Measurements from ENCODE around the gene LARP4. TPM values are rescaled to one million over a fixed set of nuclear protein-coding genes. Genes with fewer than 3 reads are reported as not detected.
"Not testable (repeated sequence)": the region's sequence is repeated elsewhere in the genome, so short reads cannot be mapped to it uniquely, and the experiment has no call there.

The LARP4 gene
- total RNA-seq, 2 donors from 2014 or later, result 22.3 to 33.8 TPM

GRCh38 chr12:50508970-50509663, 108.4 kb downstream of the LARP4 start:
- DNase-seq (no peak), ATAC-seq (no peak)
- Mint-ChIP-seq H3K27ac (peak overlapping the region; percentile 92), H3K36me3 (ENCODE audit: low read depth) (no peaks in the 10 kb centered on the region), H3K27me3 (no peaks in the 10 kb centered on the region), H3K4me3 (peak overlapping the region; percentile 59), H3K4me1 (peaks cover 49% of the 10 kb centered on the region)
- H3K9me3 ChIP-seq (ENCODE audit: control insufficient read depth, low read length, poor library complexity, severe bottlenecking), result no peaks in the 10 kb centered on the region

- peak; percentile 65 for ATAC-seq
- Mint-ChIP-seq H3K27ac (peak overlapping the region; percentile 91), H3K36me3 (ENCODE audit: low read depth) (no peaks in the 10 kb centered on the region), H3K4me3 (peak overlapping the region; percentile 83), H3K4me1 (peaks cover 34% of the 10 kb centered on the region), H3K27me3 (no peaks in the 10 kb centered on the region)
- no peaks in the 10 kb centered on the region for H3K9me3 ChIP-seq (ENCODE audit: control insufficient read depth, low read length, poor library complexity, severe bottlenecking)
- DNase-seq, result no peak
These were observed 114.0 kb downstream of the LARP4 start for GRCh38 chr12:50514526-50515276.

GRCh38 chr12:50515587-50515986, 114.9 kb downstream of the LARP4 start:
- Mint-ChIP-seq H3K36me3 (ENCODE audit: low read depth) (no peaks in the 10 kb centered on the region), H3K4me3 (peak overlapping the region; percentile 83), H3K27ac (peak overlapping the region; percentile 91), H3K4me1 (peaks cover 37% of the 10 kb centered on the region), H3K27me3 (no peaks in the 10 kb centered on the region)
- DNase-seq, result no peak
- no peak for ATAC-seq
- H3K9me3 ChIP-seq (ENCODE audit: control insufficient read depth, low read length, poor library complexity, severe bottlenecking), result no peaks in the 10 kb centered on the region

- no peak overlapping the region for H3K4me3 Mint-ChIP-seq
- H3K27me3 Mint-ChIP-seq, result no peaks in the 10 kb centered on the region
- no peaks in the 10 kb centered on the region for H3K9me3 ChIP-seq (ENCODE audit: control insufficient read depth, low read length, poor library complexity, severe bottlenecking)
- H3K36me3 Mint-ChIP-seq (ENCODE audit: low read depth), result no peaks in the 10 kb centered on the region
- DNase-seq, result no peak
- H3K4me1 Mint-ChIP-seq, result peaks cover 40% of the 10 kb centered on the region
- ATAC-seq, result peak; percentile 74
- no peak overlapping the region for H3K27ac Mint-ChIP-seq
These were observed 116.8 kb downstream of the LARP4 start for GRCh38 chr12:50517421-50518048.

- no peaks in the 10 kb centered on the region for H3K36me3 Mint-ChIP-seq (ENCODE audit: low read depth)
- peaks cover 42% of the 10 kb centered on the region for H3K4me1 Mint-ChIP-seq
- ATAC-seq (no peak), DNase-seq (no peak)
- no peaks in the 10 kb centered on the region for H3K9me3 ChIP-seq (ENCODE audit: control insufficient read depth, low read length, poor library complexity, severe bottlenecking)
- no peaks in the 10 kb centered on the region for H3K27me3 Mint-ChIP-seq
- no peak overlapping the region for H3K27ac Mint-ChIP-seq
- H3K4me3 Mint-ChIP-seq, result no peak overlapping the region
These were observed 117.4 kb downstream of the LARP4 start for GRCh38 chr12:50518090-50518489.

- no peaks in the 10 kb centered on the region for H3K36me3 Mint-ChIP-seq (ENCODE audit: low read depth)
- H3K27me3 Mint-ChIP-seq, result no peaks in the 10 kb centered on the region
- H3K4me1 Mint-ChIP-seq, result peaks cover 37% of the 10 kb centered on the region
- no peak for DNase-seq
- no peaks in the 10 kb centered on the region for H3K9me3 ChIP-seq (ENCODE audit: control insufficient read depth, low read length, poor library complexity, severe bottlenecking)
- H3K27ac Mint-ChIP-seq, result no peak overlapping the region
- no peak overlapping the region for H3K4me3 Mint-ChIP-seq
- no peak for ATAC-seq
These were observed 118.7 kb downstream of the LARP4 start for GRCh38 chr12:50519353-50519752.

- ATAC-seq (no peak), DNase-seq (no peak)
- H3K27ac Mint-ChIP-seq, result no peak overlapping the region
These were observed 119.9 kb downstream of the LARP4 start for GRCh38 chr12:50520416-50521207.

GRCh38 chr12:50521781-50522180, 121.1 kb downstream of the LARP4 start:
- H3K27ac Mint-ChIP-seq; DNase-seq; H3K36me3 Mint-ChIP-seq (ENCODE audit: low read depth); H3K9me3 ChIP-seq (ENCODE audit: control insufficient read depth, low read length, poor library complexity, severe bottlenecking); ATAC-seq; H3K4me3 Mint-ChIP-seq; H3K27me3 Mint-ChIP-seq: not testable (repeated sequence)
- peaks cover 28% of the 10 kb centered on the region for H3K4me1 Mint-ChIP-seq

More at GRCh38 chr12:50520416-50521207, 119.9 kb downstream of the LARP4 start:
- H3K9me3 ChIP-seq (ENCODE audit: control insufficient read depth, low read length, poor library complexity, severe bottlenecking), result no peaks in the 10 kb centered on the region
- Mint-ChIP-seq H3K4me3 (no peak overlapping the region), H3K27me3 (no peaks in the 10 kb centered on the region), H3K4me1 (peaks cover 29% of the 10 kb centered on the region), H3K36me3 (ENCODE audit: low read depth) (no peaks in the 10 kb centered on the region)

- H3K27me3 Mint-ChIP-seq, result no peaks in the 10 kb centered on the region
- DNase-seq (no peak), ATAC-seq (no peak)
- H3K9me3 ChIP-seq (ENCODE audit: control insufficient read depth, low read length, poor library complexity, severe bottlenecking), result no peaks in the 10 kb centered on the region
- H3K4me1 Mint-ChIP-seq, result peaks cover 33% of the 10 kb centered on the region
- no peak overlapping the region for H3K4me3 Mint-ChIP-seq
- H3K27ac Mint-ChIP-seq, result no peak overlapping the region
- H3K36me3 Mint-ChIP-seq (ENCODE audit: low read depth), result peaks cover 3% of the 10 kb centered on the region
These were observed 123.1 kb downstream of the LARP4 start for GRCh38 chr12:50523772-50524171.

- Mint-ChIP-seq H3K4me3 (no peak overlapping the region), H3K36me3 (ENCODE audit: low read depth) (peaks cover 3% of the 10 kb centered on the region)
These were observed 123.9 kb downstream of the LARP4 start for GRCh38 chr12:50524621-50525020.

GRCh38 chr12:50525422-50525821, 124.7 kb downstream of the LARP4 start:
- Mint-ChIP-seq H3K4me1 (peaks cover 30% of the 10 kb centered on the region), H3K27me3 (no peaks in the 10 kb centered on the region), H3K4me3 (no peak overlapping the region), H3K27ac (peak overlapping the region; percentile 84), H3K36me3 (ENCODE audit: low read depth) (peaks cover 3% of the 10 kb centered on the region)
- no peak for DNase-seq
- H3K9me3 ChIP-seq (ENCODE audit: control insufficient read depth, low read length, poor library complexity, severe bottlenecking), result no peaks in the 10 kb centered on the region
- no peak for ATAC-seq

More at GRCh38 chr12:50524621-50525020, 123.9 kb downstream of the LARP4 start:
- no peak overlapping the region for H3K27ac Mint-ChIP-seq
- H3K9me3 ChIP-seq (ENCODE audit: control insufficient read depth, low read length, poor library complexity, severe bottlenecking), result no peaks in the 10 kb centered on the region
- DNase-seq (no peak), ATAC-seq (no peak)
- H3K27me3 Mint-ChIP-seq, result no peaks in the 10 kb centered on the region
- peaks cover 34% of the 10 kb centered on the region for H3K4me1 Mint-ChIP-seq

- no peaks in the 10 kb centered on the region for H3K9me3 ChIP-seq (ENCODE audit: control insufficient read depth, low read length, poor library complexity, severe bottlenecking)
- peaks cover 3% of the 10 kb centered on the region for H3K36me3 Mint-ChIP-seq (ENCODE audit: low read depth)
- peak overlapping the region; percentile 84 for H3K27ac Mint-ChIP-seq
- H3K4me3 Mint-ChIP-seq, result no peak overlapping the region
- ATAC-seq (no peak), DNase-seq (no peak)
- peaks cover 27% of the 10 kb centered on the region for H3K4me1 Mint-ChIP-seq
- no peaks in the 10 kb centered on the region for H3K27me3 Mint-ChIP-seq
These were observed 126.7 kb downstream of the LARP4 start for GRCh38 chr12:50527359-50527726.

GRCh38 chr12:50528800-50529199, 128.1 kb downstream of the LARP4 start:
- no peak overlapping the region for H3K27ac Mint-ChIP-seq
- H3K27me3 Mint-ChIP-seq, result no peaks in the 10 kb centered on the region
- ATAC-seq (no peak), DNase-seq (no peak)
- no peaks in the 10 kb centered on the region for H3K9me3 ChIP-seq (ENCODE audit: control insufficient read depth, low read length, poor library complexity, severe bottlenecking)
- peaks cover 24% of the 10 kb centered on the region for H3K4me1 Mint-ChIP-seq
- H3K36me3 Mint-ChIP-seq (ENCODE audit: low read depth), result peaks cover 3% of the 10 kb centered on the region
- H3K4me3 Mint-ChIP-seq, result no peak overlapping the region

Data from T-helper 17 cell (primary cell).